HG03280 (cell line): Measurements from ENCODE around the gene FRK.
"Not testable (repeated sequence)": the region's sequence is repeated elsewhere in the genome, so short reads cannot be mapped to it uniquely, and the experiment has no call there.

Experiments
- ATAC-seq: cut with Tn5 transposase; IDR thresholded peaks from one replicate; pipeline ENCODE4 v1.9.1; 2021; ENCODE audit warnings: mild to moderate bottlenecking, moderate library complexity; ENCODE audit not compliant: unreplicated experiment

FRK gene

GRCh38 chr6:116078522-116078921, 17.8 kb upstream of the FRK start:
- ATAC-seq = no peak

- ATAC-seq = no peak
These were observed 14.2 kb upstream of the FRK start for GRCh38 chr6:116074732-116075390.

- ATAC-seq = no peak
These were observed 13.2 kb upstream of the FRK start for GRCh38 chr6:116073765-116074440.

GRCh38 chr6:116072368-116072767, 11.7 kb upstream of the FRK start:
- ATAC-seq = no peak

GRCh38 chr6:116070616-116071389, 10.1 kb upstream of the FRK start:
- ATAC-seq = no peak

GRCh38 chr6:116070101-116070500, 9.4 kb upstream of the FRK start:
- ATAC-seq = no peak

DNA sequence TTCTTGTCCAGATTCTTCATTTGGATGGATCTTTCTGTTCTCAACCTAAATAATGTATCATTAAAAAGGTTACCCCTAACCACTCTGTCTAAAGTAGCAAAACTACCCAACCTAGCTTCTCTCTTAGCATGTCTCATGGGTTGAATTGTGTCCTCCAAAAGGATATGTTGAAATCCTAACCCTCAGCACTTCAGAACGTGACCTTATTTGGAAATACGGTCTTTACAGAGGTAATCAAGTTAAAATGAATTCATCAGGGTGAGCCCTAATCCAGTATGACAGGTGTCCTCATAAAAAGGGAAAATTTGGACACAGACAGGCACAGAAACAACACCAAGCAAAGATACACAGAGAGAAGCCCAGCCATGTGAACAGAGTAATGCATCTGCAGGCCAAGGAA, 6.1 kb upstream of the FRK start:
- no peak for ATAC-seq

- ATAC-seq = no peak
These were observed 4.0 kb upstream of the FRK start for GRCh38 chr6:116064666-116065065.

DNA sequence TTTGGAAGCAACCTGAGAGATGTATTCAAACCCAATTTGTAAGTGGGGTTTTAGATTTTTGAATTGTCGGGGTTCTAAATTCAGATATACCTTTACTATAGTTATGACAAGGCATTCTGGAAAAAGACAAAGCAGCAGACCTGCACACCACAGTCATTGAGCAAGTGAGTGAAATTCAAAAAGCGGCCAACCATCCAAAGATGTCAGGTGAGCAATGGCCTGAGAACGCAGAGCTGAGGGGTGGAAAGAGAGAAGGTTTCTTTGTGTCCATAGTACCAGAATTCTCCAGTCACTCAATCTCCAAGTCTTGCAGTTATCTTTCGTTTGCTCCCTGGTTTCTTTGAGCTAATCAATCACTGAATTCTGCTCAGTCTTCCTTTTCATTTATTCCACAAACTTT, 1.8 kb upstream of the FRK start:
- ATAC-seq = no peak

DNA sequence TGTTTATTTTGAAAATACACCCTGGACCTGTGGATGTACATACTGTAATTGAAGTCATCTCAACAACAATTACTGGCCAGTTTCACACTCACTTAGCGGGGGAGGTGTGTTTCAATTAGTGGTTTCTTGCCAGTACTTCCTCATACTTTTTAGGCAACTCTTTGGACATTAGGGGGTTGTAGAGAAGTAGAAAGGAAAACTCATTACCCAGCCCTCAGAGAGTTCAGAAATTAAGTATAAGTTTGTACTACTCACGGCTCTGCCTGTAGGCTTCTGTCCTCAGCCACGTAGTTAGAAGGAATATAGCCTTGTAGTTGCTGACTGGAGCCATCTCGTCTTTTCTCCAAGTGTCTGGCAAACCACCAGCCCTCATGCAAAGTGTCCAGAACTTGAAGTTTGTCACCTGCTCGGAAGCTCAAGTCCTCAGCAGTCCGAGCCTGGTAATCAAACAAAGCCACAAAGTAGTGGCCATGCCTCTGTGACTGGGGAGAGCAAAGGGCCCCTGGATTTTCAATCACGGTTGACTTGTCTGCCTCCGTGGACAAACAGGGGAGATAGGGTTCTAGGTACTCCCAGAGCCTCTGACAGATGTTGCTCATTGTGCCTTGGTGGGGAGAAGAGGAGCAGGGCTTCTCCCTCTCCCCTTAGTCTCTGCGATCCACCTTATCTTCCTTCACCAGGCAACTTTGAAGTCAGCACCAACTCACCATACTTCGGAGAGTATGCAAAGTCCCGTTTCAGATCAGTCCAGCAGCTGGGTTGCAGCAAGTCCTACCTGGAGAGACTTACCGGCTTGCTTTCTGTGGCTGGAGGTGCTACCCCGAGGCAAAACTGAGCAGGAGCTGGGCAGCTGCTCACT, 749 bp downstream of the FRK start:
- ATAC-seq = no peak

DNA sequence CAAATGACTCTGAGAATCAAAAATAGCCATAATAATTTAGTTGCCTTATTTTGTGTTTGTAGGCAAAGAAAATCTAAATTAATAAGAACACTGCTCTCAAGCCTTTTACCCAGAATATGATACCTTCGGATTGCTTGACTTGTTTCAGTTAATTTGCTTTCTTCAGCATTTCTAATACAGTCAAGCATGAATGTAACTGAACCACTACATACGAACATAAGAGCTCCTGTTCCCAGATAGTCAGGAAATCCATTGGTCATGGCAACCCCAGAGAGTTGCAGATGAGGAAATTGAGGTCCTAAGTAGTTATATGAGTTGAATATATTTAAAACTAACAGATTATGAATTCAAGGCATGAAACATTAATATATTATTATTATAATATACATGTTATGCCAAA, 2.9 kb downstream of the FRK start:
- ATAC-seq = no peak

DNA sequence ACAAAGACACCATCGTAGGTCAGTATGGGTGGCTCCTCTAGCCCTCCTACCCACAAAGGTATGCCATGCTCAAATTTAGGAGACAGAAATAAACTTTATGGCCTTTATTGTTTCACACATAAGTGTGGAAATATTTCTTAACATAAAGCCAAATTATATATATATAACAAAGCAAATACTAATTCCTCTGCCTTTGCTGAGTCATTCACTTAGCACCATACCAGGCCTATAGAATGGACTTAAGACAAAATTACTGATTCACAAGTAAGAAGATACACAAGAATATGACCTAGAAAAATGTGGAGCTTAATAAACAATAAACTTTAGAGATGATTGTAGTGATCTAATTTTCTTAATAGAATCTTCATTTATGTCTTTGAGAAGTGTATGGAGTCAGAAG, 5.2 kb downstream of the FRK start:
- no peak for ATAC-seq

GRCh38 chr6:116051244-116051643, 9.4 kb downstream of the FRK start:
- ATAC-seq = no peak

GRCh38 chr6:116050737-116051136, 10.0 kb downstream of the FRK start:
- ATAC-seq = no peak

GRCh38 chr6:116049321-116049720, 11.4 kb downstream of the FRK start:
- no peak for ATAC-seq

DNA sequence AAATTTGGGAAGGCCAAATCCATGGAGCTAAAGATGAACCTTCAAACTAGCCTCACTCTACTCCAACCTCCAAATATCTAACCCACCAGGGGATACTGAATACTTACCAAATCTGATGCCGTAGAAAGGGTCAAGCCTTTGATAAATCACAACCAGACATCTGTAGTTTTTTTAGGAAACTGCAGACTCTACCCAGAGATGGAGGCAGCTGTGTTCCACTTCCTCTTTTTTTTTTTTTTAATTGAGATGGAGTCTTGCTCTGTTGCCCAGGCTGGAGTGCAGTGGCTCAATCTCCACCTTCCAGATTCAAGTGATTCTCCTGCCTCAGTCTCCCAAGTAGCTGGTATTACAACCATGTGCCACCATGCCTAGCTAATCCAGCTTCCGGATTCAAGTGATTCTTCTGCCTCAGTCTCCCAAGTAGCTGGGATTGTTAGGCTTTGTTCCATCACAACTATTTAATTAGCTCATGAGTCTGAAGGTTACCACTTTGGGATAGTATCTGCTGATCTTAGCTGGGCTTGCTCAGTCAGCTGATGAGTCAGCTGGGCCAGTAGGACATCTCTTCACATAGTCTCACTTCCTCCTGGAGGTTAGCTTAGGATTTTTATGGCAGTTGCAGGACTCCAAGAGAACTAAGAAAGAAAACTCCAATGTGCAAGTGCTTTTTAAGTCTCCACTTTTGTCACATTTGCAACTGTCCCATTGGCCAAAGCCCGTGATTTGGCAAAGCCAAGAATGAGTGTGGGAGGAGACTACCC, 13.3 kb downstream of the FRK start:
- ATAC-seq = peak; percentile 70

DNA sequence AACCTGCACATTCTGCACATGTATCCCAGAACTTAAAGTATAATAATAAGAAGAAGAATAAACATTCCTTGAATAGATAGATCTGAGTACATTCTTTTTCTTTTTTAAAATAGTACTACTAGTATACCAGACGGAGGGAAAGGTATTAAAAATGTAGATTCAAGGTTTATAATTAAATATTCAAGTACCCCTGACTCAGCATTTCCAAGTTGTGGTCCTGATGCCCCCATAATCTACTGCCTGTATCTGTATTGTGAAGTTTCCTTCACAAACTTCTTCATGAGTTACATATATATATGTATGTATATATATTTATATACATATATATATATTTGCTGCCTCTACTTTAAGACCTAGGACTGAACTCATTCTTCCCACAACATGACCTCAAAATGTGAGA, 14.0 kb downstream of the FRK start:
- ATAC-seq = no peak

DNA sequence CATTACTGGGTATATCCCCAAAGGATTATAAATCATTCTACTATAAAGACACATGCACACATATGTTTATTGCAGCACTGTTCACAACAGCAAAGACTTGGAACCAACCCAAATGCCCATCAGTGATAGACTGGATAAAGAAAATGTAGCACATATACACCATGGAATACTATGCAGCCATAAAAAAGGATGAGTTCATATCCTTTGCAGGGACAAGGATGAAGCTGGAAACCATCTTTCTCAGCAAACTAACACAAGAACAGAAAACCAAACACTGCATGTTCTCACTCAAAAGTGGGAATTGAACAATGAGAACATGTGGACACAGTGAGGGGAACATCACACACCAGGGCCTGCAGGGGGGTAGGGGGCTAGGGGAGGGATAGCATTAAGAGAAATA, 14.4 kb downstream of the FRK start:
- not testable (repeated sequence) for ATAC-seq

GRCh38 chr6:116041934-116042333, 18.8 kb downstream of the FRK start:
- ATAC-seq = no peak

- ATAC-seq = no peak
These were observed 19.7 kb downstream of the FRK start for GRCh38 chr6:116040993-116041392.
